SK-N-MC (cell line): ENCODE data around the gene ARHGAP33.

Source experiments
- EZH2 ChIP-seq: fragments of 200-600 bp; sonication (generic); IDR thresholded peaks from one replicate; pipeline ENCODE4 v1.6.1; 2017; ENCODE audit warnings: antibody characterized with exemption
- POLR2AphosphoS5 ChIP-seq: IDR thresholded peaks from 2 replicates; pipeline ENCODE4 v1.6.1; 2012; ENCODE audit warnings: mild to moderate bottlenecking, low read depth, low read length, borderline replicate concordance

- no peak for TF ChIP-seq POLR2AphosphoS5
- no peak for TF ChIP-seq EZH2
These were observed 37.1 kb upstream of the ARHGAP33 start for GRCh38 chr19:35738021-35738886.
